ENCODE measurements around the gene OOSP1.

GRCh38 chr11:59973097-59973496 lies 34.9 kb downstream of the OOSP1 start:
- TF ChIP-seq, protein P1, sequence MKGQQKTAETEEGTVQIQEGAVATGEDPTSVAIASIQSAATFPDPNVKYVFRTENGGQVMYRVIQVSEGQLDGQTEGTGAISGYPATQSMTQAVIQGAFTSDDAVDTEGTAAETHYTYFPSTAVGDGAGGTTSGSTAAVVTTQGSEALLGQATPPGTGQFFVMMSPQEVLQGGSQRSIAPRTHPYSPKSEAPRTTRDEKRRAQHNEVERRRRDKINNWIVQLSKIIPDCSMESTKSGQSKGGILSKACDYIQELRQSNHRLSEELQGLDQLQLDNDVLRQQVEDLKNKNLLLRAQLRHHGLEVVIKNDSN (IDR thresholded peaks at IDR 0.05; ENCODE audit: borderline replicate concordance, extremely low read length, insufficient read depth, low read depth, low read length): no peak
- TF ChIP-seq PKNOX1 (IDR thresholded peaks at IDR 0.05) (no peak), STAT3 (IDR thresholded peaks at IDR 0.05; ENCODE audit: low read depth, low read length) (no peak), BCLAF1 (IDR thresholded peaks at IDR 0.05) (no peak), CTCF (IDR thresholded peaks at IDR 0.05 in 2 of 3, conservative IDR thresholded peaks at IDR 0.05 in 1 of 3; ENCODE audit: control insufficient read depth in 2 of 3, extremely low read depth in 1 of 3, insufficient read depth in 1 of 3, low read depth in 3 of 3, low read length in 3 of 3) (no peak), NFXL1 (IDR thresholded peaks at IDR 0.05; ENCODE audit: borderline replicate concordance) (no peak), ZZZ3 (IDR thresholded peaks at IDR 0.05; ENCODE audit: control insufficient read depth, insufficient read length, low read depth) (no peak), NRF1 (conservative IDR thresholded peaks at IDR 0.05; ENCODE audit: low read depth, low read length) (no peak), ZNF592 (IDR thresholded peaks at IDR 0.05) (no peak), SIN3A (IDR thresholded peaks at IDR 0.05; ENCODE audit: low read depth, low read length) (no peak)
